Heart left ventricle (tissue), 16 donors: ENCODE results near the gene DNHD1. TPM values are rescaled to one million over a fixed set of nuclear protein-coding genes. Genes with fewer than 3 reads are reported as not detected.

Experiments used
- ATAC-seq, 4 donors: fragments of 200-7000 bp; cut with Tn5 transposase; one replicate each; pipeline ENCODE4 v1.9.1; 2020 to 2022; ENCODE audit warnings: moderate library complexity in 4 of 4, mild to moderate bottlenecking in 3 of 4, moderate number of reproducible peaks in 1 of 4
- DNase-seq, 5 donors: peaks; one replicate each; pipeline ENCODE4 v3.0.0-alpha.2; 2020
- H3K27ac ChIP-seq, 12 donors: fragments of 200-600 bp; sonication (generic) in 4 of 12; one replicate each; pipeline versions ENCODE4 v1.5.0 to v1.8.0; 2016 to 2022; ENCODE audit warnings: mild to moderate bottlenecking in 2 of 12
- H3K27me3 ChIP-seq, 9 donors: fragments of 200-600 bp; sonication (generic) in 2 of 9; one replicate each; pipeline versions ENCODE4 v1.5.1 to v1.8.0; 2016 to 2022; ENCODE audit warnings: mild to moderate bottlenecking in 3 of 9
- H3K36me3 ChIP-seq, 9 donors: fragments of 200-600 bp; sonication (generic) in 2 of 9; one replicate each; pipeline versions ENCODE4 v1.5.0 to v1.8.0; 2018 to 2022; ENCODE audit warnings: mild to moderate bottlenecking in 2 of 9
- H3K4me1 ChIP-seq, 12 donors: fragments of 200-600 bp; sonication (generic) in 4 of 12; one replicate each; pipeline versions ENCODE4 v1.5.0 to v1.8.0; 2016 to 2022; ENCODE audit warnings: mild to moderate bottlenecking in 3 of 12
- H3K4me3 ChIP-seq, 12 donors: fragments of 200-600 bp; sonication (generic) in 4 of 12; one replicate each; pipeline versions ENCODE4 v1.5.0 to v1.8.0; 2017 to 2022; ENCODE audit warnings: mild to moderate bottlenecking in 9 of 12, moderate library complexity in 4 of 12
- H3K9me3 ChIP-seq, 12 donors: fragments of 200-600 bp; sonication (generic) in 4 of 12; one replicate each; pipeline versions ENCODE4 v1.5.0 to v1.8.0; 2016 to 2022; ENCODE audit warnings: mild to moderate bottlenecking in 1 of 12
- POLR2A ChIP-seq, 2 donors: fragments of 450-650 bp; IDR thresholded peaks; one replicate each; pipeline ENCODE4 v1.6.1; 2017; ENCODE audit warnings: antibody characterized with exemption in 2 of 2, mild to moderate bottlenecking in 2 of 2, moderate library complexity in 2 of 2
- WGBS, 4 donors: extraction: QIAGEN DNeasy Blood & Tissue Kit in 2 of 4; methylation state at CpG; one replicate each; pipeline versions ENCODE4 v1.1.5 to v1.1.7; 2013 to 2018; 5-methylcytosine and 5-hydroxymethylcytosine counted together
- intact Hi-C, 10 donors: fragments of 100-400 bp; cut with DNase I; formaldehyde crosslinking; loops; one replicate each; pipeline versions ENCODE4 v1.11.1 to v1.14.2; 2022
- polyA plus RNA-seq, 2 donors: library from polyadenylated mRNA; stranded (reverse); fragments of 200-250 nt; gene quantifications; one replicate each; pipeline ENCODE4 v1.2.3, GENCODE V29; 2013
- total RNA-seq, 9 donors: library from RNA; depleted of rRNA in 2 of 9; stranded (reverse); fragments of >200 nt in 2 of 9; fragmentation: NEBNext Ultra II Directional in 3 of 9; extraction: Animal tissue kit (Norgen Biotek cat#: 25700) in 3 of 9; gene quantifications; one replicate each; pipeline versions ENCODE4 v1.1.0 to v1.2.4, GENCODE V29; 2016 to 2023
- TF ChIP-seq, protein P1 (sequence below), 12 donors: fragments of 200-600 bp; sonication (generic) in 4 of 12; IDR thresholded peaks; one replicate each; pipeline versions ENCODE4 v1.5.0 to v1.8.0; 2018 to 2022; ENCODE audit warnings: antibody characterized with exemption in 12 of 12, mild to moderate bottlenecking in 5 of 12
- donor health status: ischemic (EF 13 %, LVEDD 7.1; RV severe dilation, severe dysfunction).
- donor health status: healthy with polysubstance abuse.
- donor health status: DM: no; HTN: yes; CAD: no.
- donor health status: DM: no; HTN: no; CAD: no.
- donor health status: ischemic (EF 25% LVEDD 6.9; RV normal size, moderate dysfunction).
- donor health status: ischemic (EF 25% LVEDD 5.7; RV mildly dilated, moderate dysfunction).
- donor health status: healthy.
- donor health status: DM: yes; HTN: yes; CAD: no.
- donor health status: ischemic (EF 35%, LVEDD 5.7; RV mildly dilated, moderate dysfunction).
- donor health status: nonischemic (EF 11% LVEDD 7.7; RV severe dilation, severe dysfunction).
- donor health status: DM: yes; HTN: yes; CAD: no.
- donor health status: PGD.
- donor health status: ischemic (EF 29% LVEDD 5.4; RV normal size, mild dysfunction).
- donor health status: nonischemic (EF 23%, LVEDD 6.1; RV moderate dilation, normal function).

The DNHD1 gene
- total and polyA plus RNA-seq, 11 donors: 2.2 to 9.4 (median 5.4) TPM

- H3K4me1 ChIP-seq: peaks cover 3 to 72% (median 35%) of the 10 kb centered on the region in 12 donors
- H3K4me3 ChIP-seq: peak within 1 kb of the TSS; percentile 52 to 93 (median 78)
- H3K9me3 ChIP-seq: no peaks in the 10 kb centered on the region
- H3K27me3 ChIP-seq: no peaks in the 10 kb centered on the region
- 0 to 1% (median 1%) methylated on average over 33 to 51 of the region's 51 CpGs for WGBS, 4 donors
- H3K27ac ChIP-seq: peak within 1 kb of the TSS; percentile 90 to 100 (median 98)
- intact Hi-C loops: loop anchor here in 8 of 10 donors (1.0 to 5.0 kb wide), 5 partner anchors 45 to 135 kb away; partner anchors contain the start of genes MRPL17 (in 7 of the 8) and DCHS1 (in 1 of the 8)
- DNase-seq: peak; percentile 99
- TF ChIP-seq, protein P1, sequence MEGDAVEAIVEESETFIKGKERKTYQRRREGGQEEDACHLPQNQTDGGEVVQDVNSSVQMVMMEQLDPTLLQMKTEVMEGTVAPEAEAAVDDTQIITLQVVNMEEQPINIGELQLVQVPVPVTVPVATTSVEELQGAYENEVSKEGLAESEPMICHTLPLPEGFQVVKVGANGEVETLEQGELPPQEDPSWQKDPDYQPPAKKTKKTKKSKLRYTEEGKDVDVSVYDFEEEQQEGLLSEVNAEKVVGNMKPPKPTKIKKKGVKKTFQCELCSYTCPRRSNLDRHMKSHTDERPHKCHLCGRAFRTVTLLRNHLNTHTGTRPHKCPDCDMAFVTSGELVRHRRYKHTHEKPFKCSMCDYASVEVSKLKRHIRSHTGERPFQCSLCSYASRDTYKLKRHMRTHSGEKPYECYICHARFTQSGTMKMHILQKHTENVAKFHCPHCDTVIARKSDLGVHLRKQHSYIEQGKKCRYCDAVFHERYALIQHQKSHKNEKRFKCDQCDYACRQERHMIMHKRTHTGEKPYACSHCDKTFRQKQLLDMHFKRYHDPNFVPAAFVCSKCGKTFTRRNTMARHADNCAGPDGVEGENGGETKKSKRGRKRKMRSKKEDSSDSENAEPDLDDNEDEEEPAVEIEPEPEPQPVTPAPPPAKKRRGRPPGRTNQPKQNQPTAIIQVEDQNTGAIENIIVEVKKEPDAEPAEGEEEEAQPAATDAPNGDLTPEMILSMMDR (IDR thresholded peaks at IDR 0.05): peak in 11 of 12 donors; percentile 6 to 49 (median 36)
- peak in 1 of 2 donors; percentile 94 for TF ChIP-seq POLR2A (IDR thresholded peaks at IDR 0.05)
- peak; percentile 94 to 96 (median 95) for ATAC-seq
- H3K36me3 ChIP-seq: peaks cover 0 to 83% (median 69%) of the 10 kb centered on the region in 9 donors
Observed at GRCh38 chr11:6612213-6613041, 115.3 kb downstream of the DNHD1 start, which contains the start of gene TAF10. TAF10 (minus strand) TSS chr11:6612216; CDS start chr11:6612189, 27 bp downstream.

- intact Hi-C loops: loop anchor here in 7 of 10 donors (2.0 to 5.0 kb wide), 4 partner anchors 44 to 136 kb away; partner anchors contain the start of genes MRPL17 (in 6 of the 7) and DCHS1 (in 1 of the 7)
- WGBS, 4 donors: 94 to 97% (median 96%) methylated on average over 3 of the region's 3 CpGs
- peaks cover 0 to 72% (median 32%) of the 10 kb centered on the region in 12 donors for H3K4me1 ChIP-seq
- ATAC-seq (no peak), DNase-seq (no peak)
- H3K4me3 ChIP-seq: no peak overlapping the region
- peak overlapping the region in 9 of 12 donors; percentile 94 to 100 (median 98) for H3K27ac ChIP-seq
- no peaks in the 10 kb centered on the region for H3K27me3 ChIP-seq
- H3K9me3 ChIP-seq: no peaks in the 10 kb centered on the region
- H3K36me3 ChIP-seq: peaks cover 0 to 72% (median 58%) of the 10 kb centered on the region in 9 donors
- TF ChIP-seq POLR2A (IDR thresholded peaks at IDR 0.05): no peak
- TF ChIP-seq, protein P1 (IDR thresholded peaks at IDR 0.05): no peak
Observed at GRCh38 chr11:6613496-6613895, 116.4 kb downstream of the DNHD1 start.

DNA sequence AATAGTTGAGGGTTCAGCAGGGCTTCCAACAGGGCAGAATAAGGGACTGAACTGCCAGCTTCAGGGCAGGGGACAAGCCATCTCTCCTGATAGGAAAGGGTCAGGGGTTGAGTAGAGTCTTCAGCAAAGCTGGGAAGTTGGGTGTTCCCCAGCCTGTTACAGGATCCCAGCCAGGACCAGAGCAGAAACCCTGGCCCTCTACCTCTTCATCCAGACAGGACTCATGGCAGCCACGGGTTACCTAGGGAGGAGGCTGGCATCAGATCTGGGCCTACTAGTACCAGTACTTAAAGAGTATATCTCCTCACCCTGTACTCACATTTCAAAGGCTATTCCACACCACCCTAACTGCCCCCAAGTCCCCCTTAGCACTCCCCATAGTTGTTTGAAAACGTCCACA lies 117.4 kb downstream of the DNHD1 start:
- 87 to 93% (median 91%) methylated on average over 2 of the region's 2 CpGs for WGBS, 4 donors
- Histone ChIP-seq H3K36me3 (peaks cover 0 to 63% (median 49%) of the 10 kb centered on the region in 9 donors), H3K4me3 (no peak overlapping the region), H3K4me1 (peaks cover 0 to 66% (median 34%) of the 10 kb centered on the region in 12 donors), H3K27ac (peak overlapping the region in 1 of 12 donors; percentile 98), H3K9me3 (no peaks in the 10 kb centered on the region), H3K27me3 (no peaks in the 10 kb centered on the region)
- DNase-seq (no peak), ATAC-seq (no peak)
- TF ChIP-seq, protein P1 (IDR thresholded peaks at IDR 0.05): no peak
- TF ChIP-seq POLR2A (IDR thresholded peaks at IDR 0.05): no peak
- intact Hi-C loops: loop anchor here in 5 of 10 donors (5.0 kb wide), 3 partner anchors 43 to 137 kb away; partner anchors contain the start of genes MRPL17 (in 3 of the 5) and DCHS1 (in 1 of the 5)

DNA sequence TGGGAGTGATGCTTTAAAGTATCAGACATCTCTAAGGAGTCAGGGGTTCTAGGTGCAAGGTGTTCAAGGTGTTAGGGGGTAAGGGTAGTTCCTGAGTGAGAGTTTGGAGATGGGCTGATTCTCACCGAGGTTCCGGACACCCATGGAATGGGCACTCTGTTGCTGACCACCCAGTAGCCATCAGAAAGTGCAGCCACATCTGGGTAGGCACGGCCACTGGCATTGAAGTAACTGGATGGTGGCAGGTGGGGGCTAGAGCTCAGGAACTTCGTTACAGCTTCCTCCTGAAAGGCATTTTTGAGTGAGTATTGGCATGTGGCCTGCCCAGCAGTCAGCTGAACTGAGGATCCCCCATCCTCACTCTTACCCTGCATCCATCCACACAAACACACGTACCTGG lies 118.0 kb downstream of the DNHD1 start:
- TF ChIP-seq, protein P1 (IDR thresholded peaks at IDR 0.05): no peak
- peaks cover 0 to 66% (median 40%) of the 10 kb centered on the region in 12 donors for H3K4me1 ChIP-seq
- no peak for ATAC-seq
- H3K4me3 ChIP-seq: no peak overlapping the region
- peak overlapping the region in 1 of 12 donors; percentile 98 for H3K27ac ChIP-seq
- peaks cover 0 to 57% (median 43%) of the 10 kb centered on the region in 9 donors for H3K36me3 ChIP-seq
- intact Hi-C loops: loop anchor here in 1 of 10 donors (5.0 kb wide), 1 partner anchor 67 kb away; the partner anchor contains the start of gene MRPL17
- H3K9me3 ChIP-seq: no peaks in the 10 kb centered on the region
- 94 to 100% (median 97%) methylated on average over 5 of the region's 5 CpGs for WGBS, 4 donors
- H3K27me3 ChIP-seq: no peaks in the 10 kb centered on the region
- no peak for DNase-seq
